ENCODE measurements around the gene KLHL24. TPM values are rescaled to one million over a fixed set of nuclear protein-coding genes. Genes with fewer than 3 reads are reported as not detected.
"Not testable (repeated sequence)": the region's sequence is repeated elsewhere in the genome, so short reads cannot be mapped to it uniquely, and the experiment has no call there.

The KLHL24 gene
- total RNA-seq, 1 experiment from 2014 or later, result 17.7 TPM

DNA sequence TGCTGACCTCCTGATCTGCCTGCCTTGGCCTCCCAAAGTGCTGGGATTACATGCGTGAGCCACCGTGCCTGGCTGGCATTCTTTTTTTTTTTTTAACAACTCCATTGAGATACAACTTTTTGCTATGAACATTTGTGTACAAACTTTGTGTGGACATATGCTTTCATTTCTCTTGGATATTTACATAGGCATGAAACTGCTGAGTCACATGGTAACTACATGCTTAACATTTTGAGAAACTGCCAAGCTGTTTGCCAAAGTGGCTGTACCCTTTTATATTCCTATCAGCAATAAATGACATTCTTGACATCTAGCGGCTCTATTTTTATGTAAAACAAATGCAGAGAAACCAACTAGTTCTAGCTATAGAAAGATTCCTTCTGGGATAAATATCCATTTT is 53.5 kb downstream of the KLHL24 start:
- Histone ChIP-seq H2AK5ac (ENCODE audit: insufficient read length, low read length) (no peak overlapping the region), H3K27me3 (ENCODE audit: insufficient read depth, low read length) (no peaks in the 10 kb centered on the region), H2BK12ac (ENCODE audit: insufficient read length, low read depth, low read length) (no peak overlapping the region), H3K79me1 (ENCODE audit: insufficient read depth, low read depth, low read length, poor library complexity, severe bottlenecking) (no peaks in the 10 kb centered on the region), H2BK5ac (ENCODE audit: insufficient read length, low read length) (no peak overlapping the region), H3K23me2 (ENCODE audit: insufficient read length, low read depth, low read length, poor library complexity, severe bottlenecking) (no peaks in the 10 kb centered on the region), H4K8ac (replicated peaks; ENCODE audit: insufficient read length, low read depth, low read length) (no peak overlapping the region), H3K79me2 (ENCODE audit: insufficient read depth, low read length) (no peaks in the 10 kb centered on the region), H2BK15ac (ENCODE audit: low read depth, low read length) (no peak overlapping the region), H3K9ac (ENCODE audit: extremely low read depth, insufficient read length, low read length) (no peak overlapping the region), H2BK20ac (ENCODE audit: low read depth, low read length, poor library complexity, severe bottlenecking) (no peak overlapping the region), H3K9me3 (ENCODE audit: control insufficient read depth, low read depth, low read length) (no peaks in the 10 kb centered on the region), H4K91ac (ENCODE audit: insufficient read length, low read depth, low read length) (no peak overlapping the region), H3K27ac (ENCODE audit: insufficient read length, low read depth, low read length) (no peak overlapping the region), H3K18ac (ENCODE audit: insufficient read length, low read depth, low read length) (no peak overlapping the region), H3K4me2 (ENCODE audit: insufficient read depth, insufficient read length, low read length) (no peak overlapping the region), H2AFZ (ENCODE audit: low read length) (no peak overlapping the region), H3K14ac (ENCODE audit: insufficient read depth, low read length) (no peak overlapping the region), H4K5ac (ENCODE audit: insufficient read length, low read depth, low read length) (no peak overlapping the region), H2BK120ac (ENCODE audit: low read depth, low read length, poor library complexity, severe bottlenecking) (no peak overlapping the region), H3K4ac (ENCODE audit: low read depth, low read length) (no peak overlapping the region), H3T11ph (ENCODE audit: low read length) (no peak overlapping the region), H3K56ac (ENCODE audit: insufficient read length, low read depth, low read length) (no peak overlapping the region), H3K23ac (ENCODE audit: insufficient read length, low read depth, low read length) (no peak overlapping the region), H3K4me1 (ENCODE audit: insufficient read depth, low read length) (no peaks in the 10 kb centered on the region), H4K20me1 (ENCODE audit: control insufficient read depth, insufficient read depth, insufficient read length) (no peaks in the 10 kb centered on the region)
- DNase-seq, result no peak
- Mint-ChIP-seq H3K27ac (no peak overlapping the region), H3K9me3 (no peaks in the 10 kb centered on the region), H3K27me3 (ENCODE audit: low read depth) (no peaks in the 10 kb centered on the region), H3K36me3 (ENCODE audit: insufficient read depth in 1 of 3, low read depth in 3 of 3) (no peaks in the 10 kb centered on the region), H3K4me1 (no peaks in the 10 kb centered on the region), H3K4me3 (no peak overlapping the region)
- no CpG with 5 or more reads among the region's 3 CpGs for WGBS (ENCODE audit: extremely low coverage, insufficient read length, low lambda C conversion rate)
- TF ChIP-seq, protein P1, sequence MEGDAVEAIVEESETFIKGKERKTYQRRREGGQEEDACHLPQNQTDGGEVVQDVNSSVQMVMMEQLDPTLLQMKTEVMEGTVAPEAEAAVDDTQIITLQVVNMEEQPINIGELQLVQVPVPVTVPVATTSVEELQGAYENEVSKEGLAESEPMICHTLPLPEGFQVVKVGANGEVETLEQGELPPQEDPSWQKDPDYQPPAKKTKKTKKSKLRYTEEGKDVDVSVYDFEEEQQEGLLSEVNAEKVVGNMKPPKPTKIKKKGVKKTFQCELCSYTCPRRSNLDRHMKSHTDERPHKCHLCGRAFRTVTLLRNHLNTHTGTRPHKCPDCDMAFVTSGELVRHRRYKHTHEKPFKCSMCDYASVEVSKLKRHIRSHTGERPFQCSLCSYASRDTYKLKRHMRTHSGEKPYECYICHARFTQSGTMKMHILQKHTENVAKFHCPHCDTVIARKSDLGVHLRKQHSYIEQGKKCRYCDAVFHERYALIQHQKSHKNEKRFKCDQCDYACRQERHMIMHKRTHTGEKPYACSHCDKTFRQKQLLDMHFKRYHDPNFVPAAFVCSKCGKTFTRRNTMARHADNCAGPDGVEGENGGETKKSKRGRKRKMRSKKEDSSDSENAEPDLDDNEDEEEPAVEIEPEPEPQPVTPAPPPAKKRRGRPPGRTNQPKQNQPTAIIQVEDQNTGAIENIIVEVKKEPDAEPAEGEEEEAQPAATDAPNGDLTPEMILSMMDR (conservative IDR thresholded peaks at IDR 0.05), result no peak

DNA sequence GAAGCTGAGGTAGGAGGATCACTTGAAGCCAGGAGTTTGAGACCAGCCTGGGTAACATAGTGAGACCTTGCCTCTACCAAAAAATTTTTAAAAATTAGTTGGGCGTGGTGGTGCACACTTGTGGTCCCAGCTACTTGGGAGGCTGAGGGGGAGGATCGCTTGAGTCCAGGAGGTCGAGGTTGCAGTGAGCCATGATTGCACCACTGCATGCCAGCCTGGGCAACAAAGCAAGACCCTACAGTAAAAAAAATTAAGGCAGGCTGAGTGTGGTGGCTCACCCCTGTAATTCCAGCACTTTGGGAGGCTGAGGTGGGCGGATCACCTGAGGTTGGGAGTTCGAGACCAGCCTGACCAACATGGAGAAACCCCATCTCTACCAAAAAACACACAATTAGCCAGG is 54.2 kb downstream of the KLHL24 start:
- H3K36me3 Mint-ChIP-seq (ENCODE audit: insufficient read depth in 1 of 3, low read depth in 3 of 3); H3K9me3 ChIP-seq (ENCODE audit: control insufficient read depth, low read depth, low read length); H3K79me1 ChIP-seq (ENCODE audit: insufficient read depth, low read depth, low read length, poor library complexity, severe bottlenecking); H2AFZ ChIP-seq (ENCODE audit: low read length); H2BK120ac ChIP-seq (ENCODE audit: low read depth, low read length, poor library complexity, severe bottlenecking); H2BK12ac ChIP-seq (ENCODE audit: insufficient read length, low read depth, low read length); H3K9me3 Mint-ChIP-seq; H3K23ac ChIP-seq (ENCODE audit: insufficient read length, low read depth, low read length); H3K14ac ChIP-seq (ENCODE audit: insufficient read depth, low read length); H3K4me1 ChIP-seq (ENCODE audit: insufficient read depth, low read length); H3K18ac ChIP-seq (ENCODE audit: insufficient read length, low read depth, low read length); H3K79me2 ChIP-seq (ENCODE audit: insufficient read depth, low read length); H3K23me2 ChIP-seq (ENCODE audit: insufficient read length, low read depth, low read length, poor library complexity, severe bottlenecking); H4K8ac ChIP-seq (replicated peaks; ENCODE audit: insufficient read length, low read depth, low read length); H3K56ac ChIP-seq (ENCODE audit: insufficient read length, low read depth, low read length); H3K4me1 Mint-ChIP-seq; H2BK15ac ChIP-seq (ENCODE audit: low read depth, low read length); H3K27ac ChIP-seq (ENCODE audit: insufficient read length, low read depth, low read length); H3T11ph ChIP-seq (ENCODE audit: low read length); DNase-seq; H2BK5ac ChIP-seq (ENCODE audit: insufficient read length, low read length); H4K5ac ChIP-seq (ENCODE audit: insufficient read length, low read depth, low read length); H3K27ac Mint-ChIP-seq; H4K91ac ChIP-seq (ENCODE audit: insufficient read length, low read depth, low read length); H4K20me1 ChIP-seq (ENCODE audit: control insufficient read depth, insufficient read depth, insufficient read length); H3K4me2 ChIP-seq (ENCODE audit: insufficient read depth, insufficient read length, low read length); H3K9ac ChIP-seq (ENCODE audit: extremely low read depth, insufficient read length, low read length); H3K27me3 Mint-ChIP-seq (ENCODE audit: low read depth); H3K27me3 ChIP-seq (ENCODE audit: insufficient read depth, low read length); H3K4ac ChIP-seq (ENCODE audit: low read depth, low read length); H2BK20ac ChIP-seq (ENCODE audit: low read depth, low read length, poor library complexity, severe bottlenecking); H2AK5ac ChIP-seq (ENCODE audit: insufficient read length, low read length); H3K4me3 Mint-ChIP-seq: not testable (repeated sequence)
- no CpG with 5 or more reads among the region's 5 CpGs for WGBS (ENCODE audit: extremely low coverage, insufficient read length, low lambda C conversion rate)

Measured in H9 (cell line).